Stromal cell of bone marrow (primary cell): Measurements from ENCODE around the gene REL.

ENCODE experiments used
- DNase-seq: peaks from one replicate; pipeline ENCODE4 v3.0.0-alpha.2; 2012; ENCODE audit warnings: low read depth

The REL gene

GRCh38 chr2:60964651-60965498 is 83.5 kb downstream of the REL start:
- no peak for DNase-seq

- no peak for DNase-seq
Measured at GRCh38 chr2:60965499-60965785, 84.1 kb downstream of the REL start.

- no peak for DNase-seq
Measured at GRCh38 chr2:60966507-60967405, 85.4 kb downstream of the REL start.

GRCh38 chr2:60972889-60973656 is 91.7 kb downstream of the REL start:
- DNase-seq = no peak

GRCh38 chr2:60973705-60974104 is 92.3 kb downstream of the REL start:
- DNase-seq = no peak

GRCh38 chr2:60974652-60975051 is 93.3 kb downstream of the REL start:
- DNase-seq = no peak
